ENCODE data around the gene ZHX3. TPM values are rescaled to one million over a fixed set of nuclear protein-coding genes. Genes with fewer than 3 reads are reported as not detected.

Gene ZHX3
- total and polyA plus RNA-seq, 2 of the 4 experiments (the other 2 are of a cell fraction): 25.0 to 28.0 TPM

GRCh38 chr20:41355598-41356203 is 38.2 kb upstream of the ZHX3 start:
- Histone ChIP-seq H2BK15ac (ENCODE audit: low read depth, low read length) (no peak overlapping the region), H3K4me3 (ENCODE audit: insufficient read depth, low read depth, low read length) (no peak overlapping the region), H3K79me1 (ENCODE audit: low read depth in 1 of 2, low read length in 2 of 2) (no peaks in the 10 kb centered on the region), H3K14ac (replicated peaks; ENCODE audit: low read depth, low read length) (no peak overlapping the region), H3K27ac (ENCODE audit: insufficient read depth, low read length) (no peak overlapping the region), H2AFZ (replicated peaks; ENCODE audit: low read length, poor library complexity) (no peak overlapping the region), H2BK20ac (ENCODE audit: low read depth, low read length) (no peak overlapping the region), H3K27me3 (ENCODE audit: control insufficient read depth, insufficient read depth, low read length) (no peaks in the 10 kb centered on the region), H2BK5ac (ENCODE audit: low read depth, low read length, poor library complexity, severe bottlenecking) (no peak overlapping the region), H3K9me3 (ENCODE audit: control insufficient read depth, insufficient read depth, low read length) (no peaks in the 10 kb centered on the region), H4K8ac (ENCODE audit: low read depth in 2 of 2, low read length in 2 of 2) (no peak overlapping the region), H3K23ac (ENCODE audit: low read depth, low read length) (no peak overlapping the region), H3K18ac (ENCODE audit: low read depth, low read length) (no peak overlapping the region), H3K4me1 (ENCODE audit: control insufficient read depth, insufficient read depth, low read length) (no peaks in the 10 kb centered on the region), H3K4me2 (ENCODE audit: low read depth, low read length) (no peak overlapping the region), H2BK120ac (ENCODE audit: low read depth, low read length) (no peak overlapping the region), H3K9me1 (ENCODE audit: insufficient read depth, low read length) (no peaks in the 10 kb centered on the region), H4K20me1 (ENCODE audit: insufficient read depth, low read length) (no peaks in the 10 kb centered on the region), H4K91ac (ENCODE audit: insufficient read depth, low read depth, low read length) (no peak overlapping the region), H3K36me3 (ENCODE audit: control insufficient read depth, insufficient read depth, low read length) (no peaks in the 10 kb centered on the region), H2AK9ac (replicated peaks; ENCODE audit: low read depth, low read length, poor library complexity) (no peak overlapping the region), H3K9ac (ENCODE audit: low read depth, low read length) (no peak overlapping the region), H4K5ac (ENCODE audit: low read depth, low read length) (no peak overlapping the region), H3K4ac (ENCODE audit: low read depth, low read length) (no peak overlapping the region), H3K56ac (ENCODE audit: extremely low read depth, insufficient read depth, low read length) (no peak overlapping the region), H2AK5ac (ENCODE audit: low read depth, low read length) (no peak overlapping the region)
- BruUV-seq (replicated peaks): no TSS peak
- no peak for ATAC-seq (ENCODE audit: low read depth)
- TF ChIP-seq CHD1 (IDR thresholded peaks at IDR 0.05; ENCODE audit: low read depth, low read length): no peak
- no peak for TF ChIP-seq MAFK (IDR thresholded peaks at IDR 0.05; ENCODE audit: low read depth, low read length)
- WGBS, 2 experiments (ENCODE audit: extremely low coverage in 2 of 2, insufficient read length in 1 of 2): no CpG with 5 or more reads among the region's 7 CpGs
- ChIA-PET POLR2A (ENCODE audit: unreplicated experiment) (no interaction called here), CTCF (no interaction called here)
- no peak for DNase-seq
- dilution Hi-C loops (cut with HindIII; ENCODE audit: low sequenced_read_pairs, unreplicated experiment): no loop called here
- in situ Hi-C loops (cut with MboI; ENCODE audit: low sequenced_read_pairs): no loop called here
- intact Hi-C loops (cut with micrococcal nuclease): no loop called here
